ENCODE results near the gene EFR3B. TPM values are rescaled to one million over a fixed set of nuclear protein-coding genes. Genes with fewer than 3 reads are reported as not detected.
"Not testable (repeated sequence)": the region's sequence is repeated elsewhere in the genome, so short reads cannot be mapped to it uniquely, and the experiment has no call there.

Gene EFR3B
- total RNA-seq, 1 experiment from 2014 or later = 7.9 TPM

GRCh38 chr2:25119263-25119662 lies 77.4 kb downstream of the EFR3B start:
- DNase-seq (ENCODE audit: low read depth, low spot score) = no peak
- in situ Hi-C loops (cut with HindIII; ENCODE audit: low pct_unique_long_range_greater_than_20kb, low sequenced_read_pairs) = no loop called here

GRCh38 chr2:25122367-25122766 lies 80.5 kb downstream of the EFR3B start:
- DNase-seq (ENCODE audit: low read depth, low spot score) = no peak
- in situ Hi-C loops (cut with HindIII; ENCODE audit: low pct_unique_long_range_greater_than_20kb, low sequenced_read_pairs) = no loop called here

- DNase-seq (ENCODE audit: low read depth, low spot score) = peak; percentile 35
- in situ Hi-C loops (cut with HindIII; ENCODE audit: low pct_unique_long_range_greater_than_20kb, low sequenced_read_pairs) = no loop called here
Measured at GRCh38 chr2:25123682-25124081, 81.8 kb downstream of the EFR3B start.

- no peak for DNase-seq (ENCODE audit: low read depth, low spot score)
- in situ Hi-C loops (cut with HindIII; ENCODE audit: low pct_unique_long_range_greater_than_20kb, low sequenced_read_pairs) = no loop called here
Measured at GRCh38 chr2:25125189-25125588, 83.3 kb downstream of the EFR3B start.

- in situ Hi-C loops (cut with HindIII; ENCODE audit: low pct_unique_long_range_greater_than_20kb, low sequenced_read_pairs) = no loop called here
- no peak for DNase-seq (ENCODE audit: low read depth, low spot score)
Measured at GRCh38 chr2:25125976-25126375, 84.1 kb downstream of the EFR3B start.

- DNase-seq (ENCODE audit: low read depth, low spot score); in situ Hi-C loops (cut with HindIII; ENCODE audit: low pct_unique_long_range_greater_than_20kb, low sequenced_read_pairs): not testable (repeated sequence)
Measured at GRCh38 chr2:25127071-25127470, 85.2 kb downstream of the EFR3B start.

GRCh38 chr2:25127646-25128045 lies 85.8 kb downstream of the EFR3B start:
- in situ Hi-C loops (cut with HindIII; ENCODE audit: low pct_unique_long_range_greater_than_20kb, low sequenced_read_pairs) = no loop called here
- DNase-seq (ENCODE audit: low read depth, low spot score) = no peak

- in situ Hi-C loops (cut with HindIII; ENCODE audit: low pct_unique_long_range_greater_than_20kb, low sequenced_read_pairs) = no loop called here
- no peak for DNase-seq (ENCODE audit: low read depth, low spot score)
Measured at GRCh38 chr2:25129901-25130520, 88.1 kb downstream of the EFR3B start.

GRCh38 chr2:25131253-25131566 lies 89.3 kb downstream of the EFR3B start:
- no peak for DNase-seq (ENCODE audit: low read depth, low spot score)
- in situ Hi-C loops (cut with HindIII; ENCODE audit: low pct_unique_long_range_greater_than_20kb, low sequenced_read_pairs) = no loop called here

- DNase-seq (ENCODE audit: low read depth, low spot score) = no peak
- in situ Hi-C loops (cut with HindIII; ENCODE audit: low pct_unique_long_range_greater_than_20kb, low sequenced_read_pairs) = no loop called here
Measured at GRCh38 chr2:25131567-25132298, 89.9 kb downstream of the EFR3B start.

GRCh38 chr2:25132299-25132635 lies 90.4 kb downstream of the EFR3B start:
- no peak for DNase-seq (ENCODE audit: low read depth, low spot score)
- in situ Hi-C loops (cut with HindIII; ENCODE audit: low pct_unique_long_range_greater_than_20kb, low sequenced_read_pairs) = no loop called here

GRCh38 chr2:25132693-25133092 lies 90.8 kb downstream of the EFR3B start:
- in situ Hi-C loops (cut with HindIII; ENCODE audit: low pct_unique_long_range_greater_than_20kb, low sequenced_read_pairs) = no loop called here

GRCh38 chr2:25140535-25140934 lies 98.7 kb downstream of the EFR3B start:
- in situ Hi-C loops (cut with HindIII; ENCODE audit: low pct_unique_long_range_greater_than_20kb, low sequenced_read_pairs); DNase-seq (ENCODE audit: low read depth, low spot score): not testable (repeated sequence)

More at GRCh38 chr2:25132693-25133092, 90.8 kb downstream of the EFR3B start:
- no peak for DNase-seq (ENCODE audit: low read depth, low spot score)

- in situ Hi-C loops (cut with HindIII; ENCODE audit: low pct_unique_long_range_greater_than_20kb, low sequenced_read_pairs) = no loop called here
- no peak for DNase-seq (ENCODE audit: low read depth, low spot score)
Measured at GRCh38 chr2:25141120-25141519, 99.2 kb downstream of the EFR3B start.

GRCh38 chr2:25145803-25146202 lies 103.9 kb downstream of the EFR3B start:
- DNase-seq (ENCODE audit: low read depth, low spot score) = no peak
- in situ Hi-C loops (cut with HindIII; ENCODE audit: low pct_unique_long_range_greater_than_20kb, low sequenced_read_pairs) = no loop called here

GRCh38 chr2:25146896-25147295 lies 105.0 kb downstream of the EFR3B start:
- in situ Hi-C loops (cut with HindIII; ENCODE audit: low pct_unique_long_range_greater_than_20kb, low sequenced_read_pairs) = no loop called here
- DNase-seq (ENCODE audit: low read depth, low spot score) = no peak

- in situ Hi-C loops (cut with HindIII; ENCODE audit: low pct_unique_long_range_greater_than_20kb, low sequenced_read_pairs) = no loop called here
- no peak for DNase-seq (ENCODE audit: low read depth, low spot score)
Measured at GRCh38 chr2:25149646-25150045, 107.8 kb downstream of the EFR3B start.

- in situ Hi-C loops (cut with HindIII; ENCODE audit: low pct_unique_long_range_greater_than_20kb, low sequenced_read_pairs); DNase-seq (ENCODE audit: low read depth, low spot score): not testable (repeated sequence)
Measured at GRCh38 chr2:25150993-25151392, 109.1 kb downstream of the EFR3B start.

GRCh38 chr2:25151718-25152117 lies 109.8 kb downstream of the EFR3B start:
- DNase-seq (ENCODE audit: low read depth, low spot score) = no peak

More at GRCh38 chr2:25151718-25152117, 109.8 kb downstream of the EFR3B start:
- in situ Hi-C loops (cut with HindIII; ENCODE audit: low pct_unique_long_range_greater_than_20kb, low sequenced_read_pairs) = no loop called here
